K562 (cell line): ENCODE measurements around the gene EXOC3L1. TPM values are rescaled to one million over a fixed set of nuclear protein-coding genes. Genes with fewer than 3 reads are reported as not detected.

Experiments used
- ATAC-seq: fragments of 200-7000 bp; cut with Tn5 transposase; 3 replicates; pipeline ENCODE4 v1.9.1; 2020; ENCODE audit warnings: moderate library complexity
- BruUV-seq: library from RNA; stranded (reverse); fragments of 400-500 nt; replicated peaks from 2 replicates; lab custom pipeline; 2021; lab: Mats Ljungman, UMichigan
- CTCF ChIA-PET: fragments of 300-600 bp; formaldehyde crosslinking; extraction: SDS; loops from one replicate; lab custom pipeline; 2021; ENCODE audit warnings: low intra/inter-chr PET ratio; lab: Yijun Ruan, JAX
- POLR2A ChIA-PET: fragments of 300-600, 350-650 bp; sonication (Branson Sonifier 250); formaldehyde crosslinking; extraction: SDS; loops from one replicate; lab custom pipeline; 2021; ENCODE audit warnings: antibody characterized with exemption, inconsistent platforms; lab: Yijun Ruan, JAX
- DNase-seq, 4 experiments: peaks; one replicate each; pipeline versions ENCODE4 v3.0.0 to v3.0.0-alpha.2; 2011 to 2018; ENCODE audit warnings: low spot score in 3 of 4, mixed read lengths in 3 of 4; ENCODE audit errors: extremely low read depth in 1 of 4
- FAIRE-seq: peaks from 2 replicates; lab custom pipeline; 2011; peaks lifted over from hg19 to GRCh38; lab: Jason Lieb, UNC
- H2AFZ ChIP-seq: 2 replicates; pipeline ENCODE4 v1.6.0; 2011; ENCODE audit warnings: low read depth, low read length, control low read depth, inconsistent platforms
- H3K27ac ChIP-seq: fragments of 200-600 bp; 3 replicates; pipeline ENCODE4 v1.8.0; 2011; ENCODE audit warnings: low read depth, mild to moderate bottlenecking, control low read depth, inconsistent platforms, low read length, moderate library complexity, mixed read lengths; ENCODE audit errors: extremely low read depth
- H3K27me3 ChIP-seq, 2 experiments: fragments of 300-600 bp in 1 of 2; 2 replicates in 1 of 2; 3 replicates in 1 of 2; pipeline versions ENCODE4 v1.6.0 to v1.8.0; 2011; ENCODE audit warnings: inconsistent platforms in 2 of 2, low read length in 2 of 2, mild to moderate bottlenecking in 1 of 2, mixed read lengths in 1 of 2, moderate library complexity in 1 of 2; ENCODE audit not compliant: control insufficient read depth in 2 of 2, insufficient read depth in 2 of 2
- H3K36me3 ChIP-seq: fragments of 300-600 bp; 3 replicates; pipeline ENCODE4 v1.8.0; 2011; ENCODE audit warnings: mild to moderate bottlenecking, low read length, inconsistent platforms; ENCODE audit not compliant: control insufficient read depth, insufficient read depth
- H3K4me1 ChIP-seq, 2 experiments: fragments of 200-600 bp in 1 of 2; replicated peaks in 1 of 2; 2 replicates in 1 of 2; 3 replicates in 1 of 2; pipeline versions ENCODE4 v1.5.1 to v1.8.0; 2011; ENCODE audit warnings: inconsistent platforms in 2 of 2, low read length in 2 of 2, mild to moderate bottlenecking in 1 of 2, mixed read lengths in 1 of 2, moderate library complexity in 1 of 2; ENCODE audit not compliant: control insufficient read depth in 2 of 2, insufficient read depth in 2 of 2
- H3K4me2 ChIP-seq: 2 replicates; pipeline ENCODE4 v1.6.1; 2011; ENCODE audit warnings: low read length, control low read depth, inconsistent platforms, mixed read lengths; ENCODE audit not compliant: insufficient read depth
- H3K4me3 ChIP-seq: fragments of 200-600 bp; sonication (generic), shearing (Covaris generic); 2 replicates; pipeline ENCODE4 v1.5.1; 2016; ENCODE audit warnings: control low read depth, inconsistent platforms
- H3K79me2 ChIP-seq: fragments of 200-600 bp; 3 replicates; pipeline ENCODE4 v1.8.0; 2011; ENCODE audit warnings: low read length, inconsistent platforms; ENCODE audit not compliant: control insufficient read depth, insufficient read depth
- H3K9ac ChIP-seq, 2 experiments: 2 replicates each; pipeline versions ENCODE4 v1.6.0 to v1.6.1; 2011; ENCODE audit warnings: low read depth in 2 of 2, low read length in 2 of 2, control low read depth in 1 of 2, inconsistent platforms in 1 of 2, mild to moderate bottlenecking in 1 of 2, mixed read lengths in 1 of 2; ENCODE audit not compliant: insufficient read depth in 1 of 2
- H3K9me1 ChIP-seq: one replicate; pipeline ENCODE4 v1.6.0; 2011; ENCODE audit warnings: inconsistent platforms, mild to moderate bottlenecking, low read length, moderate library complexity; ENCODE audit not compliant: control insufficient read depth, insufficient read depth
- H3K9me3 ChIP-seq: replicated peaks from 2 replicates; pipeline ENCODE4 v1.5.1; 2011; ENCODE audit warnings: low read depth, low read length, inconsistent platforms; ENCODE audit not compliant: control insufficient read depth, insufficient read depth
- H4K20me1 ChIP-seq: replicated peaks from 2 replicates; pipeline ENCODE4 v1.6.1; 2011; ENCODE audit warnings: low read length, inconsistent platforms, mixed read lengths; ENCODE audit not compliant: control insufficient read depth, insufficient read depth
- ID3 ChIP-seq, 2 experiments: fragments of 250-450 bp in 1 of 2; fragments of 450-650 bp in 1 of 2; sonication (Bioruptor Pico) in 1 of 2; IDR thresholded peaks; 2 replicates each; pipeline versions ENCODE4 v1.6.1 to v1.8.0; 2016 to 2021; ENCODE audit warnings: mild to moderate bottlenecking in 2 of 2, moderate library complexity in 2 of 2, missing compliant biosample characterization in 1 of 2, missing genetic modification characterization in 1 of 2
- MAZ ChIP-seq, 2 experiments: fragments of 450-650 bp in 1 of 2; sonication (generic) in 1 of 2; formaldehyde crosslinking; IDR thresholded peaks in 1 of 2; conservative IDR thresholded peaks in 1 of 2; 2 replicates each; pipeline versions ENCODE4 v1.4.0 to v1.5.0; 2020; ENCODE audit warnings: mild to moderate bottlenecking in 1 of 2, missing genetic modification reagents in 1 of 2
- NONO ChIP-seq, 2 experiments: fragments of 200-400 bp in 1 of 2; fragments of 450-650 bp in 1 of 2; formaldehyde crosslinking in 1 of 2; IDR thresholded peaks; 2 replicates each; pipeline ENCODE4 v1.6.1; 2017; ENCODE audit warnings: low read depth in 2 of 2, mild to moderate bottlenecking in 2 of 2, moderate library complexity in 2 of 2, low read length in 1 of 2
- RB1 ChIP-seq: fragments of 450-650 bp; IDR thresholded peaks from 2 replicates; pipeline ENCODE4 v1.6.1; 2017; ENCODE audit warnings: low read depth, mild to moderate bottlenecking
- REST ChIP-seq, 2 experiments: fragments of 450-650 bp; formaldehyde crosslinking in 1 of 2; IDR thresholded peaks; 2 replicates each; pipeline versions ENCODE4 v1.4.0 to v1.6.1; 2014 to 2020; ENCODE audit warnings: mild to moderate bottlenecking in 2 of 2, borderline replicate concordance in 1 of 2, low read depth in 1 of 2
- SREBF2 ChIP-seq: sonication (generic); formaldehyde crosslinking; IDR thresholded peaks from 2 replicates; pipeline ENCODE4 v1.4.0; 2020; ENCODE audit warnings: mild to moderate bottlenecking, missing genetic modification reagents
- TEAD1 ChIP-seq, 2 experiments: fragments of 450-650 bp in 1 of 2; sonication (generic) in 1 of 2; formaldehyde crosslinking; IDR thresholded peaks; 2 replicates each; pipeline versions ENCODE4 v1.4.0 to v1.8.0; 2020 to 2022; ENCODE audit warnings: mild to moderate bottlenecking in 2 of 2, missing genetic modification reagents in 1 of 2
- TGIF2 ChIP-seq: sonication (generic); formaldehyde crosslinking; IDR thresholded peaks from 2 replicates; pipeline ENCODE4 v1.8.1; 2022; ENCODE audit warnings: mild to moderate bottlenecking, missing genetic modification reagents, moderate library complexity
- WGBS: fragments of 100-300 bp; shearing (Covaris generic); methylation state at CpG from one replicate; pipeline ENCODE4 v1.1.6; 2016; ENCODE audit warnings: low coverage, mixed read lengths; ENCODE audit not compliant: insufficient coverage; ENCODE audit errors: missing lambda C conversion rate; 5-methylcytosine and 5-hydroxymethylcytosine counted together
- in situ Hi-C: fragments of 300-500 bp; cut with MboI; formaldehyde crosslinking; loops from 4 replicates; pipeline ENCODE4 v1.15.0; 2018; ENCODE audit warnings: inconsistent platforms, mixed read lengths
- intact Hi-C: fragments of 100-400 bp; cut with micrococcal nuclease; formaldehyde crosslinking; loops from 2 replicates; pipeline ENCODE4 v1.14.2; 2022
- polyA plus RNA-seq, 8 experiments: library from polyadenylated mRNA; depleted of rRNA in 4 of 8; stranded (reverse) in 5 of 8; unstranded in 3 of 8; fragments of >200 nt; fragmentation: Nextera tagmentation in 2 of 8; fragmentation: Illumina TruSeq in 1 of 8; extraction: Ambion mirVana in 2 of 8; extraction: Trizol in 1 of 8; gene quantifications; 2 replicates each; pipeline versions ENCODE4 v1.2.1 to v1.2.3, GENCODE V29; 2011 to 2014; ENCODE audit warnings: inconsistent platforms in 1 of 8, missing spikeins in 1 of 8
- total RNA-seq, 7 experiments: library from RNA; depleted of rRNA in 6 of 7; stranded (reverse); fragments of >200 nt in 6 of 7; fragmentation: Illumina TruSeq in 2 of 7; extraction: Trizol in 2 of 7; gene quantifications; 2 replicates each; pipeline versions ENCODE4 v1.2.1 to v1.2.3, GENCODE V29; 2011 to 2021; ENCODE audit warnings: low replicate concordance in 1 of 7

The EXOC3L1 gene
- total and polyA plus RNA-seq, 9 of the 15 experiments (the other 6 are each of a cell fraction or from before 2014, with no cell fraction given) = 0.08 TPM; not detected in 8

DNA sequence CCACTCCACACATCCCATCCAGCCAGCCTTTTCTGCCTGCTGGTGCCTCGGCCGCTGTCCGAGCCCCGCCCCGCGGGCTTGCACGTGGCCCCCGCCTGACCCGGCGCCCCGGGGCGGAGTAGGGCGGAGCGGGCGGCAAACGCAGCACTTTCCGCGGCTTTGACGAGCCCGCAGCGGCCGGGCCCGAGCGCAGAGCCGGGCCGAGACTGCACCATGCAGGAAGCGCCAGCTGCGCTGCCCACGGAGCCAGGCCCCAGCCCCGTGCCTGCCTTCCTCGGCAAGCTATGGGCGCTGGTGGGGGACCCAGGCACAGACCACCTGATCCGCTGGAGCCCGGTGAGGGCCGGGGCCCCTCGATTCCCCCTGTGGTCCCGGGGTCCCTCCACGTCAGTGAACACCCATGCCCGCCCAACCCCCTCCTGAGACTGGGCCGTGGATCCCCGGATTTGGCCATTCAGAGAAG, 25.3 kb downstream of the EXOC3L1 start, which contains the start of gene HSF4:
HSF4 (plus strand) TSS at position 147 of the 463 bp plus-strand sequence; CDS start at position 214, 67 bp downstream.
- in situ Hi-C loops (loop anchor here (25.0 kb wide), 1 partner anchor 202 kb away; the partner anchor contains the start of gene CES3), intact Hi-C loops (no loop called here)
- POLR2A ChIA-PET = no interaction called here
- Histone ChIP-seq H4K20me1 (no peaks in the 10 kb centered on the region), H3K27ac (peak within 1 kb of the TSS; percentile 82), H3K9me3 (no peaks in the 10 kb centered on the region), H3K9me1 (no peaks in the 10 kb centered on the region), H3K79me2 (peaks cover 18% of the 10 kb centered on the region), H3K36me3 (peaks cover 13% of the 10 kb centered on the region; the same call in 2 of the 3 replicates), H3K4me2 (peak within 1 kb of the TSS; percentile 54), H3K27me3 (no peaks in the 10 kb centered on the region), H3K9ac (peak within 1 kb of the TSS; percentile 76 to 95), H3K4me1 (peaks cover 14 to 84% of the 10 kb centered on the region in 2 experiments), H3K4me3 (peak within 1 kb of the TSS; percentile 34), H2AFZ (peak within 1 kb of the TSS; percentile 86)
- FAIRE-seq (peak; percentile 60), DNase-seq (peak; percentile 79 to 87 (median 84)), ATAC-seq (peak; percentile 82)
- CTCF ChIA-PET = interaction anchor here (0.7 kb wide), 1 partner anchor 14 kb away, joined by 4 read pairs; the partner anchor contains the start of gene B3GNT9
- 3% methylated on average over 36 of the region's 41 CpGs for WGBS
- no TSS peak for BruUV-seq
- peak in 1 of 2 experiments; percentile 66; a peak in 2 of 4 replicates for TF ChIP-seq NONO (IDR thresholded peaks at IDR 0.05; ENCODE audit: low read depth in 2 of 2, low read length in 1 of 2)
- TF ChIP-seq MAZ (CRISPR knock-in tag; conservative IDR thresholded peaks at IDR 0.05 in 1 of 2, IDR thresholded peaks at IDR 0.05 in 1 of 2) = peak; percentile 66 to 86; a peak in 3 of 4 replicates
- no peak for TF ChIP-seq ID3 (CRISPR knock-in tag; IDR thresholded peaks at IDR 0.05)
- peak; percentile 36; the same call in 1 of the 2 replicates for TF ChIP-seq ID3 (tag; IDR thresholded peaks at IDR 0.05)
- TF ChIP-seq TEAD1 (CRISPR knock-in tag; IDR thresholded peaks at IDR 0.05) = 0 out of 4 replicates have a peak, but pooled peaks of 1 of the 2 experiments have one; percentile 57
- peak; percentile 63; the same call in 1 of the 2 replicates for TF ChIP-seq TGIF2 (CRISPR knock-in tag)
- TF ChIP-seq SREBF2 (CRISPR knock-in tag) = no peak
- peak; percentile 81 for TF ChIP-seq RB1
- TF ChIP-seq REST (IDR thresholded peaks at IDR 0.05; ENCODE audit: borderline replicate concordance) = peak; percentile 79
- TF ChIP-seq REST (CRISPR knock-in tag; IDR thresholded peaks at IDR 0.05; ENCODE audit: low read depth) = 0 out of 2 replicates have a peak, but pooled peaks have one; percentile 27
